ENCODE measurements around the gene PPM1B. TPM values are rescaled to one million over a fixed set of nuclear protein-coding genes. Genes with fewer than 3 reads are reported as not detected.

PPM1B gene
- total and polyA plus RNA-seq, 2 of the 13 experiments (the other 11 are each of a cell fraction or from before 2014, with no cell fraction given) = 24.4 to 25.0 TPM

DNA sequence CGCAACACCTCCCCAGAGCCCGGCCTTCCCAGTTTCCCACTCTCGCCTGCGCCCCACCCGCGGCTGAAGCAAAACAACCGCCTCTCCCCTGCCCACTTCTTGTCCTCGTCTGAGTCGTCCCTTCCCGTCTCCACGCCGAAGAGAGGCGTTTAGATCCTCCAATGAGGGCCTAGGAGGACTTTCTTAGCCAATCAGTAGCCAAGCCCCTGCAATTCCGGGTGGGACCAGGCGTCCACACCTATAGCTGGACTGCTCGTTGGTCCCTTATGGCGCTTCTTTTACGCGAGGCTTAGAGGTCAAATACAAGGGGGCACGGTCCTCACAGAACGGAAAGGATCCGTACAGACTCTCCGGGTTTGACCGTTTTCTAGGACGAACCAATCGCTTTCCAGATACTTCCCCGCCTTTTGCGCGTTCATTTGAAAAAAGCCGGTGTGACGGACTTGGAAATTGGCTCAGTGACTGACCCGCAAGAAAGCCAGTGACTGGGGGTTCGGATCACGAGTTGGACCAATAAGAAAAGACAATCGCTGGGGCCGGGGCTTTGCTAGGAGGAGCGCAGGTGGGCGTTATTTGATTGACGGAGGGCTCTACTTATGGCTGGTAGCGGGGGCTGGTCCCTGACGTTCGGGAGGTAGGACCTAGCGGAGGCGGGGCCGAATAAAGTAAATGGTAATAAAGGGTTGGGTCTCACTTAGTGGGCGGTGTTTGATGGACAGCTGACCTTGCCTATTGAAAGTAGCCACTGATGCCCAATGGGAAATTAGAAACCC is 581 bp upstream of the PPM1B start (continued):
- TF ChIP-seq, protein P1, sequence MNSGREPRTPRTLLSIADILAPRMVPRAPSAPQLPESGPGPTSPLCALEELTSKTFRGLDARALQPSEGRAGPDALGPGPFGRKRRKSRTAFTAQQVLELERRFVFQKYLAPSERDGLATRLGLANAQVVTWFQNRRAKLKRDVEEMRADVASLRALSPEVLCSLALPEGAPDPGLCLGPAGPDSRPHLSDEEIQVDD (CRISPR knock-in tag; IDR thresholded peaks at IDR 0.05; ENCODE audit: borderline replicate concordance) = no peak
- TF ChIP-seq TGIF2 (CRISPR knock-in tag; IDR thresholded peaks at IDR 0.05) (peak; percentile 60; the same call in 1 of the 2 replicates), FLYWCH1 (CRISPR knock-in tag; IDR thresholded peaks at IDR 0.05) (no peak), TSC22D2 (CRISPR knock-in tag; IDR thresholded peaks at IDR 0.05; ENCODE audit: borderline replicate concordance) (no peak), RXRA (CRISPR knock-in tag; IDR thresholded peaks at IDR 0.05) (peak; percentile 73), NFYB (CRISPR knock-in tag; IDR thresholded peaks at IDR 0.05) (peak; percentile 85), HIVEP1 (CRISPR knock-in tag; IDR thresholded peaks at IDR 0.05) (peak; percentile 57; the same call in 1 of the 2 replicates), RBAK (CRISPR knock-in tag; IDR thresholded peaks at IDR 0.05) (no peak), U2AF2 (IDR thresholded peaks at IDR 0.05; ENCODE audit: low read depth, low read length) (no peak), ZNF230 (CRISPR knock-in tag; IDR thresholded peaks at IDR 0.05) (no peak), ZMYM4 (CRISPR knock-in tag; IDR thresholded peaks at IDR 0.05) (peak; percentile 92), ZFP82 (CRISPR knock-in tag; IDR thresholded peaks at IDR 0.05; ENCODE audit: borderline replicate concordance) (no peak), DMTF1 (CRISPR knock-in tag; IDR thresholded peaks at IDR 0.05) (no peak; the same call in 1 of the 2 replicates), NFE2 (CRISPR knock-in tag; IDR thresholded peaks at IDR 0.05) (no peak), TBL1XR1 (IDR thresholded peaks at IDR 0.05; ENCODE audit: borderline replicate concordance, low read length, partially characterized antibody) (no peak), KDM4B (CRISPR knock-in tag; IDR thresholded peaks at IDR 0.05) (no peak; the same call in 1 of the 2 replicates)
- TF ChIP-seq, protein P2, sequence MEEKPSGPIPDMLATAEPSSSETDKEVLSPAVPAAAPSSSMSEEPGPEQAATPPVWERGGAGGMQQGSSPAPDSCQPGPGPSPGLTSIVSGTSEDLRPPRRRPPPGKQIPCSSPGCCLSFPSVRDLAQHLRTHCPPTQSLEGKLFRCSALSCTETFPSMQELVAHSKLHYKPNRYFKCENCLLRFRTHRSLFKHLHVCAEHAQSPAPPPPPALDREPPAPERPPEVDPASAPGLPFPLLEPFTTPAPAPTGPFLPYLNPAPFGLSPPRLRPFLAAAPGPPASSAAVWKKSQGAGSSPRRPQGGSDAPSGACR (CRISPR knock-in tag; IDR thresholded peaks at IDR 0.05) = no peak
- TF ChIP-seq, protein P3, sequence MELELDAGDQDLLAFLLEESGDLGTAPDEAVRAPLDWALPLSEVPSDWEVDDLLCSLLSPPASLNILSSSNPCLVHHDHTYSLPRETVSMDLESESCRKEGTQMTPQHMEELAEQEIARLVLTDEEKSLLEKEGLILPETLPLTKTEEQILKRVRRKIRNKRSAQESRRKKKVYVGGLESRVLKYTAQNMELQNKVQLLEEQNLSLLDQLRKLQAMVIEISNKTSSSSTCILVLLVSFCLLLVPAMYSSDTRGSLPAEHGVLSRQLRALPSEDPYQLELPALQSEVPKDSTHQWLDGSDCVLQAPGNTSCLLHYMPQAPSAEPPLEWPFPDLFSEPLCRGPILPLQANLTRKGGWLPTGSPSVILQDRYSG (CRISPR knock-in tag; IDR thresholded peaks at IDR 0.05) = no peak
- TF ChIP-seq, protein P4, sequence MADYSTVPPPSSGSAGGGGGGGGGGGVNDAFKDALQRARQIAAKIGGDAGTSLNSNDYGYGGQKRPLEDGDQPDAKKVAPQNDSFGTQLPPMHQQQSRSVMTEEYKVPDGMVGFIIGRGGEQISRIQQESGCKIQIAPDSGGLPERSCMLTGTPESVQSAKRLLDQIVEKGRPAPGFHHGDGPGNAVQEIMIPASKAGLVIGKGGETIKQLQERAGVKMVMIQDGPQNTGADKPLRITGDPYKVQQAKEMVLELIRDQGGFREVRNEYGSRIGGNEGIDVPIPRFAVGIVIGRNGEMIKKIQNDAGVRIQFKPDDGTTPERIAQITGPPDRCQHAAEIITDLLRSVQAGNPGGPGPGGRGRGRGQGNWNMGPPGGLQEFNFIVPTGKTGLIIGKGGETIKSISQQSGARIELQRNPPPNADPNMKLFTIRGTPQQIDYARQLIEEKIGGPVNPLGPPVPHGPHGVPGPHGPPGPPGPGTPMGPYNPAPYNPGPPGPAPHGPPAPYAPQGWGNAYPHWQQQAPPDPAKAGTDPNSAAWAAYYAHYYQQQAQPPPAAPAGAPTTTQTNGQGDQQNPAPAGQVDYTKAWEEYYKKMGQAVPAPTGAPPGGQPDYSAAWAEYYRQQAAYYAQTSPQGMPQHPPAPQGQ (CRISPR knock-in tag; IDR thresholded peaks at IDR 0.05; ENCODE audit: borderline replicate concordance) = no peak
- TF ChIP-seq, protein P5, sequence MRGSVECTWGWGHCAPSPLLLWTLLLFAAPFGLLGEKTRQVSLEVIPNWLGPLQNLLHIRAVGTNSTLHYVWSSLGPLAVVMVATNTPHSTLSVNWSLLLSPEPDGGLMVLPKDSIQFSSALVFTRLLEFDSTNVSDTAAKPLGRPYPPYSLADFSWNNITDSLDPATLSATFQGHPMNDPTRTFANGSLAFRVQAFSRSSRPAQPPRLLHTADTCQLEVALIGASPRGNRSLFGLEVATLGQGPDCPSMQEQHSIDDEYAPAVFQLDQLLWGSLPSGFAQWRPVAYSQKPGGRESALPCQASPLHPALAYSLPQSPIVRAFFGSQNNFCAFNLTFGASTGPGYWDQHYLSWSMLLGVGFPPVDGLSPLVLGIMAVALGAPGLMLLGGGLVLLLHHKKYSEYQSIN (CRISPR knock-in tag; IDR thresholded peaks at IDR 0.05; ENCODE audit: borderline replicate concordance) = no peak
